GOT3 (cell line): ENCODE results near the gene IGFBP2.

Experiments used
- DNase-seq: peaks from one replicate; lab custom pipeline; 2025; ENCODE audit warnings: mixed read lengths; lab: John Stamatoyannopoulos, UW

IGFBP2 gene

GRCh38 chr2:216615298-216616082 lies 17.7 kb upstream of the IGFBP2 start:
- no peak for DNase-seq

GRCh38 chr2:216616083-216616678 lies 17.0 kb upstream of the IGFBP2 start:
- DNase-seq, result no peak

- DNase-seq, result no peak
Measured at GRCh38 chr2:216617159-216617815, 15.9 kb upstream of the IGFBP2 start.

GRCh38 chr2:216618785-216619184 lies 14.4 kb upstream of the IGFBP2 start:
- DNase-seq, result no peak

GRCh38 chr2:216619411-216620393 lies 13.5 kb upstream of the IGFBP2 start:
- DNase-seq, result no peak

- no peak for DNase-seq
Measured at GRCh38 chr2:216620786-216621185, 12.4 kb upstream of the IGFBP2 start.

GRCh38 chr2:216621292-216621691 lies 11.9 kb upstream of the IGFBP2 start:
- DNase-seq, result no peak

GRCh38 chr2:216622526-216622925 lies 10.7 kb upstream of the IGFBP2 start:
- no peak for DNase-seq

- no peak for DNase-seq
Measured at GRCh38 chr2:216624251-216624650, 9.0 kb upstream of the IGFBP2 start.

- DNase-seq, result no peak
Measured at GRCh38 chr2:216626168-216626874, 6.9 kb upstream of the IGFBP2 start.

GRCh38 chr2:216626875-216627245 lies 6.4 kb upstream of the IGFBP2 start:
- no peak for DNase-seq

GRCh38 chr2:216629784-216630183 lies 3.4 kb upstream of the IGFBP2 start:
- DNase-seq, result no peak

- DNase-seq, result no peak
Measured at GRCh38 chr2:216632346-216632951, 771 bp upstream of the IGFBP2 start.

- no peak for DNase-seq
Measured at GRCh38 chr2:216633616-216634369, 573 bp downstream of the IGFBP2 start.

- no peak for DNase-seq
Measured at GRCh38 chr2:216634370-216635148, 1.3 kb downstream of the IGFBP2 start.

GRCh38 chr2:216635171-216635570 lies 2.0 kb downstream of the IGFBP2 start:
- no peak for DNase-seq

- DNase-seq, result no peak
Measured at GRCh38 chr2:216635701-216636550, 2.7 kb downstream of the IGFBP2 start.
